Prostate gland (tissue), 2 donors: ENCODE measurements around the gene CPSF7.

ENCODE experiments used
- POLR2AphosphoS5 ChIP-seq: sonication (generic); formaldehyde crosslinking; IDR thresholded peaks from one replicate; pipeline ENCODE4 v1.6.1; 2017; ENCODE audit warnings: antibody characterized with exemption
- TF ChIP-seq, protein P1 (sequence below), 4 experiments: fragments of 200-600 bp in 2 of 4; fragments of 450-650 bp in 2 of 4; sonication (generic) in 2 of 4; IDR thresholded peaks; 1 replicate in 3 of 4; 2 replicates in 1 of 4; pipeline ENCODE4 v1.5.1; 2016 to 2019; ENCODE audit warnings: antibody characterized with exemption in 4 of 4, mild to moderate bottlenecking in 2 of 4, moderate library complexity in 2 of 4

DNA sequence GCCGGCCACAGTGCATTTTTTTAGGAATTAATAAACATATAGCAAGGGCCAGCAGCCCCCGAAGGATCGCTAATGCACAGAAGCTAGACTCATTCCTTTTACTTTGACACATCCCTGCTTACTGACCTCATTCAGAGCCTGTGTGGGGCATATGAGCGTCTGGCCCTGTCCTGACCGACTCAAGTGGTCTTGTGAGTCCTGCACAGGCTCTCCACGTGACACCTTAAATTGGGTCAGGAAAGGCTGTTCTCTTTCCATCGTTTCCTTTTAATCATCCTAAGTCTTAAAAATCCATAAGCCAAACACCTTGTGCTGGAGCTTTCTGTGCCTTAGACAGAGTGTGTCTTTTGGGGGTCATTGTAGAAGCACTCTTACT is 18.8 kb upstream of the CPSF7 start:
- TF ChIP-seq, protein P1, sequence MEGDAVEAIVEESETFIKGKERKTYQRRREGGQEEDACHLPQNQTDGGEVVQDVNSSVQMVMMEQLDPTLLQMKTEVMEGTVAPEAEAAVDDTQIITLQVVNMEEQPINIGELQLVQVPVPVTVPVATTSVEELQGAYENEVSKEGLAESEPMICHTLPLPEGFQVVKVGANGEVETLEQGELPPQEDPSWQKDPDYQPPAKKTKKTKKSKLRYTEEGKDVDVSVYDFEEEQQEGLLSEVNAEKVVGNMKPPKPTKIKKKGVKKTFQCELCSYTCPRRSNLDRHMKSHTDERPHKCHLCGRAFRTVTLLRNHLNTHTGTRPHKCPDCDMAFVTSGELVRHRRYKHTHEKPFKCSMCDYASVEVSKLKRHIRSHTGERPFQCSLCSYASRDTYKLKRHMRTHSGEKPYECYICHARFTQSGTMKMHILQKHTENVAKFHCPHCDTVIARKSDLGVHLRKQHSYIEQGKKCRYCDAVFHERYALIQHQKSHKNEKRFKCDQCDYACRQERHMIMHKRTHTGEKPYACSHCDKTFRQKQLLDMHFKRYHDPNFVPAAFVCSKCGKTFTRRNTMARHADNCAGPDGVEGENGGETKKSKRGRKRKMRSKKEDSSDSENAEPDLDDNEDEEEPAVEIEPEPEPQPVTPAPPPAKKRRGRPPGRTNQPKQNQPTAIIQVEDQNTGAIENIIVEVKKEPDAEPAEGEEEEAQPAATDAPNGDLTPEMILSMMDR (IDR thresholded peaks at IDR 0.05): no peak
- no peak for TF ChIP-seq POLR2AphosphoS5
